GM12891 (cell line): ENCODE measurements around the gene THSD4.

Source experiments
- PAX5 ChIP-seq: IDR thresholded peaks from 2 replicates; pipeline ENCODE4 v1.6.1; 2011; ENCODE audit warnings: low read length, moderate library complexity, mild to moderate bottlenecking; ENCODE audit not compliant: insufficient read depth, severe bottlenecking
- POLR2A ChIP-seq: IDR thresholded peaks from 2 replicates; pipeline ENCODE4 v1.6.1; 2011; ENCODE audit warnings: low read depth, low read length, control low read depth
- POLR2AphosphoS5 ChIP-seq: IDR thresholded peaks from 2 replicates; pipeline ENCODE4 v1.6.1; 2011; ENCODE audit warnings: low read depth, low read length, control low read depth
- POU2F2 ChIP-seq: IDR thresholded peaks from 2 replicates; pipeline ENCODE4 v1.6.1; 2011; ENCODE audit warnings: low read depth, mild to moderate bottlenecking, control low read depth, low read length, moderate library complexity
- SPI1 ChIP-seq: IDR thresholded peaks from 2 replicates; pipeline ENCODE4 v1.6.1; 2011; ENCODE audit warnings: low read depth, low read length, control low read depth
- TAF1 ChIP-seq: IDR thresholded peaks from 2 replicates; pipeline ENCODE4 v1.6.1; 2011; ENCODE audit warnings: low read depth, low read length, control low read depth

- TF ChIP-seq POLR2A (no peak), SPI1 (no peak), POLR2AphosphoS5 (no peak), TAF1 (no peak), PAX5 (no peak), POU2F2 (no peak)
Measured at GRCh38 chr15:71809346-71809745, 694.1 kb downstream of the THSD4 start.
